ENCODE data around the gene CEL. TPM values are rescaled to one million over a fixed set of nuclear protein-coding genes. Genes with fewer than 3 reads are reported as not detected.

Gene CEL
- total RNA-seq, 2 donors from 2014 or later, result 0.61 to 16.6 TPM

DNA sequence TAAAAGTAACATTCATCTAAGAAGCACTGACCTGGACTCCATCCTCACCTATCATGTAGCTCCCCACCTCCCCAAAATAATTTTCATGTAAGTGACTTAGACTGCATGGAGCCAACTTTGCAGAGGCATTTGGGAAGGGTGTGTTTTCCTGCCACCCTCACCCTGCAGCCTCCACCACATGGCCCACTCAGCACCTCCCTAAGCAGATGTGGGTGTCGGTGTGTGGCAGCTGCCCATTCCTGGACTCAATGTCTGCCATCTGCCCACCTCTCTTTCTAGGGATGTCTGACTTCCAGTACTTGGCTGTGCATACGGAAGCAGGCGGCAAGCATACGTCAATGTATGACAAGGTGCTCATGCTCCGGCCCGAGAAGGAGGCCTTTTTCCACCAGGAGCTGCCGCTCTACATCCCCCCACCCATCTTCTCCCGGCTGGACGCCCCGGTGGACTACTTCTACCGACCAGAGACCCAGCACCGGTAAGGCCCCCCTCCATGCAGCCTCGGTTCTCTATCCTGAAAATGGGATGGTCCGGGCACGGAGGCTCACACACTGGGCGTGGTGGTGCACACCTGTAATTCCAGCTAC lies 18.2 kb upstream of the CEL start:
- TF ChIP-seq, protein P1, sequence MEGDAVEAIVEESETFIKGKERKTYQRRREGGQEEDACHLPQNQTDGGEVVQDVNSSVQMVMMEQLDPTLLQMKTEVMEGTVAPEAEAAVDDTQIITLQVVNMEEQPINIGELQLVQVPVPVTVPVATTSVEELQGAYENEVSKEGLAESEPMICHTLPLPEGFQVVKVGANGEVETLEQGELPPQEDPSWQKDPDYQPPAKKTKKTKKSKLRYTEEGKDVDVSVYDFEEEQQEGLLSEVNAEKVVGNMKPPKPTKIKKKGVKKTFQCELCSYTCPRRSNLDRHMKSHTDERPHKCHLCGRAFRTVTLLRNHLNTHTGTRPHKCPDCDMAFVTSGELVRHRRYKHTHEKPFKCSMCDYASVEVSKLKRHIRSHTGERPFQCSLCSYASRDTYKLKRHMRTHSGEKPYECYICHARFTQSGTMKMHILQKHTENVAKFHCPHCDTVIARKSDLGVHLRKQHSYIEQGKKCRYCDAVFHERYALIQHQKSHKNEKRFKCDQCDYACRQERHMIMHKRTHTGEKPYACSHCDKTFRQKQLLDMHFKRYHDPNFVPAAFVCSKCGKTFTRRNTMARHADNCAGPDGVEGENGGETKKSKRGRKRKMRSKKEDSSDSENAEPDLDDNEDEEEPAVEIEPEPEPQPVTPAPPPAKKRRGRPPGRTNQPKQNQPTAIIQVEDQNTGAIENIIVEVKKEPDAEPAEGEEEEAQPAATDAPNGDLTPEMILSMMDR (IDR thresholded peaks at IDR 0.05), result no peak
- Histone ChIP-seq H3K9ac (ENCODE audit: low read depth in 2 of 2, low read length in 2 of 2) (no peak overlapping the region), H3K36me3 (peaks cover 4% of the 10 kb centered on the region), H3K4me1 (no peaks in the 10 kb centered on the region), H3K27ac (no peak overlapping the region), H3K4me3 (no peak overlapping the region), H3K9me3 (no peaks in the 10 kb centered on the region), H3K27me3 (no peaks in the 10 kb centered on the region)
- DNase-seq, result no peak
- intact Hi-C loops (cut with DNase I), result loop anchor here (10.0 kb wide), 1 partner anchor 61 kb away; no protein-coding TSS in a partner anchor

DNA sequence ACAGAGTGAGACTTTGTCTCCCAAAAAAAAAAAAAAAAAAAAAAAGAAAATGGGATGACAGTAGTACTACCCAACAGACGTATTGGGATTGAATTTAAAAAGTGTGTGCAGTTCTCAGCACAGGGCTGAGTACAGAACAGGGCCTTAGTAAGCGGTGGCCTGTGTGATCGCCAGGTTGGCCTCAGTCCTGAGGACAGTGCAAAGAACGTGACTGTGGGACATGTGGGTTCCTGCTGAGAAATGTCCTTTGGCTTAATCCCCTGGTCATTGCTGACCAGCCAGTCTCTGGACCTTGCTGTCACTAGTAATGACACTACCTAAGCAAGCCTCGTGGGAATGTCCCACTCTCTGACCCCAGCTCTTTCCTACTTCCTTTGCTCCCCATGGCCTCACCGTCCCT lies 17.7 kb upstream of the CEL start:
- Histone ChIP-seq H3K4me3 (no peak overlapping the region), H3K36me3 (peaks cover 4% of the 10 kb centered on the region), H3K9ac (ENCODE audit: low read depth in 2 of 2, low read length in 2 of 2) (no peak overlapping the region), H3K9me3 (no peaks in the 10 kb centered on the region), H3K4me1 (no peaks in the 10 kb centered on the region), H3K27ac (no peak overlapping the region), H3K27me3 (no peaks in the 10 kb centered on the region)
- TF ChIP-seq, protein P1 (IDR thresholded peaks at IDR 0.05), result no peak
- intact Hi-C loops (cut with DNase I), result loop anchor here (10.0 kb wide), 1 partner anchor 61 kb away; no protein-coding TSS in a partner anchor
- no peak for DNase-seq

DNA sequence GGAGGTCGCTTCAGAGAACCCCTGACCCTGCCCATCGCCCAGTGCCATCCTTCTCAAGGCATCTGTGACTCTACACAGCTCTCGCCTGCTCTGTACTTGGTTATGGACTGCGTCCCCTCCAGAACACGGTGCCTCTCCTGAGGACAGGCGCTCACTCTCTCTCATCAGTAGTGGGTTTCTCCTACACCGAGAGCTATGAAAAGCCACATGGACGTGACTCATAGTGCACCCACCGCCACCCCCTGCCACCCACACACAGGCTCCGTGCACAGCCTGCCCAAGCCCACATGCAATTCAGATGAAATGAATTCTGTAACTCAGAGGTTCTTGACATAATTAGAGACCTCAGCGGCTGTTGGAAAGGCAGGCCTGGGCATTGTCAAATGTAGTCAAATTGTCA lies 17.1 kb upstream of the CEL start:
- TF ChIP-seq, protein P1 (IDR thresholded peaks at IDR 0.05), result no peak
- Histone ChIP-seq H3K9me3 (no peaks in the 10 kb centered on the region), H3K27ac (no peak overlapping the region), H3K9ac (ENCODE audit: low read depth in 2 of 2, low read length in 2 of 2) (no peak overlapping the region), H3K27me3 (no peaks in the 10 kb centered on the region), H3K4me3 (no peak overlapping the region), H3K36me3 (peaks cover 4% of the 10 kb centered on the region), H3K4me1 (no peaks in the 10 kb centered on the region)
- DNase-seq, result no peak
- intact Hi-C loops (cut with DNase I), result loop anchor here (5.0 to 10.0 kb wide), 2 partner anchors 60 to 103 kb away; no protein-coding TSS in a partner anchor

DNA sequence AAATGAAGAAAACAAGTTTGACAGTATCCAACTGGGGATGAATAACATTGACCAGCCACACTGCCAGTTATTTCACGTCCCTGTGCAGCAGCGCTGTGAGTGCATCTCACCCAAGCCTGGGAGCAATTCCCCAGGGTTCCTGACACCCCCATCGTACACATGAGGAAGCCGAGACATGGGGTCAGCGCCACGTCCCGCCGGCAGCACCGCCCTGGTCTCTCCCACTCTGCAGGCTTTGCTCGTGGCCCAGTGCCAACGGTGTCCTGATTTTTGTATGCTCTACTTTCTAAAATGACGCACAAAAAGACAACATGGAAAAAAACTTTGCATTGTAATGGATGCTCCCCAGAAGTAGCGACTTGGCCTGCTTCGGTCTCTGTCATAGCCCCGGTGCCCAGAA lies 16.6 kb upstream of the CEL start:
- no peaks in the 10 kb centered on the region for H3K4me1 ChIP-seq
- peaks cover 4% of the 10 kb centered on the region for H3K36me3 ChIP-seq
- H3K4me3 ChIP-seq, result no peak overlapping the region
- H3K27me3 ChIP-seq, result no peaks in the 10 kb centered on the region
- TF ChIP-seq, protein P1 (IDR thresholded peaks at IDR 0.05), result no peak
- no peak overlapping the region for H3K27ac ChIP-seq
- DNase-seq, result no peak
- no peaks in the 10 kb centered on the region for H3K9me3 ChIP-seq
- intact Hi-C loops (cut with DNase I), result loop anchor here (5.0 to 10.0 kb wide), 2 partner anchors 60 to 102 kb away; no protein-coding TSS in a partner anchor
- no peak overlapping the region for H3K9ac ChIP-seq (ENCODE audit: low read depth in 2 of 2, low read length in 2 of 2)

DNA sequence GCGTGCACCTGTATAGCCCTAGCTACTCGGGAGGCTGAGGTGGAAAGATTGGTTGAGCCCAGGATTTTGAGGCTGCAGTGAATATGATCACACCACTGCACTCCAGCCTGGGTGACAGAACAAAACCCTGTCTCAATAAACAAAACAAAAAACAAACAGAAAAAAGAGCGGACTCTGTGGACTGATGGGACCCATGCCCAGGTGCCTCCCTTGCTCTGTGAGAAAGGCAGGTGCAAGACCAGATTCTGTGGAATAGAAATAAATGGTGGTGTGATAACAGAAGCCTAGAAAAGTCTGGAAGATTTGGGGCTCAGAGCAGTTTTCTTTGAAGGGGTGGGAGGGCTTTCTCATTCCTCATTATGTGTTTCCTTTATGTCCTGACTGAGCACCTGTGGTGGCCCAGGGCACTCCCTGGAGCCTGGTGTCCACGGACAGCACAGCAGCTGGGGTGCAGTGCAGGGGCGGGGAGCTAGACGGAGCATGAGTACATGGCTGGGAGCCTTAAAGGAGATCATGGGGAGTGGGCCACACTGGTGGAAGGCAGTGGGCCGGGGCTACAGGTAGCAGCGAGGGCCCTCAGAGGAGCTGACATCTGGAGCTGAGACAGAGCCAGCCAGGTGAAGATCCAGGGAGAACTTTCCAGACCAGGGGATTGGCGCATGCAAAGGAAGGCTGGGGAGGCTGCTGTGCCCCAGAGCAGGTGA lies 15.4 kb upstream of the CEL start:
- Histone ChIP-seq H3K9me3 (no peaks in the 10 kb centered on the region), H3K36me3 (peaks cover 4% of the 10 kb centered on the region), H3K27ac (no peak overlapping the region), H3K9ac (ENCODE audit: low read depth in 2 of 2, low read length in 2 of 2) (no peak overlapping the region), H3K4me1 (peaks cover 3% of the 10 kb centered on the region), H3K27me3 (no peaks in the 10 kb centered on the region), H3K4me3 (no peak overlapping the region)
- intact Hi-C loops (cut with DNase I), result loop anchor here (5.0 to 10.0 kb wide), 2 partner anchors 58 to 101 kb away; no protein-coding TSS in a partner anchor
- no peak for DNase-seq
- TF ChIP-seq, protein P1 (IDR thresholded peaks at IDR 0.05), result no peak

All from colonic mucosa (tissue), 4 donors.